ENCODE data around the gene DIP2C.
"Not testable (repeated sequence)": the region's sequence is repeated elsewhere in the genome, so short reads cannot be mapped to it uniquely, and the experiment has no call there.

DIP2C gene

DNA sequence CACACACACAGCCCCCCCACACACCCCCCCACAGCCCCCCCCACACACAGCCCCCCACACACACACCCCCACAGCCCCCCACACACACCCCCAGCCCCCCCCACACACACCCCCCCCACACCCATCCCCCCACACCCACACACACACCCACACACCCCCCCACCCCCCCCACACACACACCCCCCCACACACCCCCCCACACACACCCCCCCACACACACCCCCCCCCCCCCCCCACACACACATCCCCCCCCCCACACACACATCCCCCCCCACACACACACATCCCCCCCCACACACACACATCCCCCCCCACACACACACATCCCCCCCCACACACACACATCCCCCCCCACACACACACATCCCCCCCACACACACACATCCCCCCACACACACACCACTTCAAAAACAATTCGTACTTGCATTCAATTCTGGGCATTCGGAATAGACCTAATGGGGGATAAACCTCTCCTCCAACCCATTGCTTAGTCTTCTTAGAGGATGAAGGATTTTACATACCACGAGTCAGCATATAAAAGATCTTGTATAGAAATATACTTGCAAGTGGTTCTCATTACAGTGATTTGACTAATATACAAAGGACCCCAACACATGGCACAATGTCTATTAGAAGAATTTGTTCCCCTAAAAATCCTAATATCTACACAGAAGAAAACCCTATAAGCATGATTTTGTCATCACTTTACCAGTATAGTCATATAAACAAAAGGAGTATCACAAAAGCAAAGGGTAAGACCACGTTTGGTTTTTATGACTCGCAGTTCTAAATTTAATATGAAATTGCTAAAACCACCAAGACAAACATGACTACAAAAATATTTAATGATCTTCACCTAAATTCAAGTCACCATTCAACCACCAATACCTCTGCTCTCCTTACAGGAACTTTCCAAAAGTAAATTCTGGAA lies 80.9 kb downstream of the DIP2C start:
- DNase-seq = no peak

DNA sequence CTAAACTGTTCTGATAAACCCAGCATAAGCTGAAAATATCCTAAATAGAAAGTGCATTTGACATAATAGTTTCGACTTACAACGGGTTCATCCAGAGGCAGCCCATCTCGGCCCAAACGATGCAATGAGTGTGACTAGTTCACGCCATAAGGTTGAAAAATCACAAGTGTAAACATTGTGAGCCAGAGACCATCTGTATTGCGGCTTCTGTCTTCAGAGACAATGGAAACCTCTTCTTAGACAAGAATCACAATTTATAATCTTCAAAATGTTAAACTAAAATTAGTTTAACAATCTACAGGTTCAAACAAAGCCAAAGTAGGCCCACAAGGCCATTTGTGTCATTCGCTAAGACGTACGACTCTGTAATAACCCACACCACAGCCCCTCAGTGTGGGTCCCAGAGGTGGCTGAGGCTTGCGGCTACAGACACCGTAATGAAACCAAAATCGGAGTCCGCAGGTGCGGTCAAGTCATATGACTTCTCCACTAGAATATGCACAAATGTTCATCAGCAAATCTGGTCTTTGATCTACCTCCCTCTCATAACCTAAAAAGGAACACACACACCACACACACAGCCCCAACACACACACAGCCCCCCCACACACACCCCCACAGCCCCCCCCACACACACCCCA lies 81.8 kb downstream of the DIP2C start:
- DNase-seq = no peak

DNA sequence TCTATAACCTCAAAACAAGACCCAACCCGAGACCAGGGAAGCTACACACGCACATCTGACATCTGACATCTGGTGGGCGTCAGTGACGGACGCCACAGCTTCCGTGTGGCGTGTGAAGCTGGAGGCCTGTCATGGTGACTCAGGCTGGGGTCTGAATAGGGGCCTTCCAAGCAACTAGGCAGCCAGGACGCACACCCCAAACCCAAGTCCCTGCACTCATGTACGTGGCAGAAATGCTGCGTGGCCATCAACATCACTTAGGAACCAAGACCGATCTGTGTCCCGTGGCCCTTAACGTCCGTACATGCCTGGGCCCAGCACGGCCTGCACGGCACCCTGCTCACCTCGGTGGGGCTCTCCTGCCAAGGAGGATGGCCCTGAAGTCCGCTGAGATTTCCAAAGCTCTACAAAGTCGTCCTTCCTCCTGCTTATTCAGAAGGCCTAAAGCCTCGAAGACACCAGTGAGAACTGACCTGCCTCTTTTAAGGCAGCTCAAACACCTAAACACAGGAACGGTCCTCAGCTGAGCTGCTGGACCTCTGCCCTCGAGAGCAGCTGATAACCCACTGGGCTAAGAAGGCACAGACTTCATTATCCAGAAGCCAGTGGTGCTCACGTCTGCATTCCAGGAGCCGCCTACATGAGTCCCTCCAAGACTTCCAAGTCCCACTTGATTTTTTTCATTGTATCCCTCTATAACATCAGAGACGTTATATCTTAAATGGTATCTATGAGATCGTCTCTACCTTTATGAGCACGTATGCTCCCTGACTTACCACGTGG lies 82.5 kb downstream of the DIP2C start:
- DNase-seq = no peak

DNA sequence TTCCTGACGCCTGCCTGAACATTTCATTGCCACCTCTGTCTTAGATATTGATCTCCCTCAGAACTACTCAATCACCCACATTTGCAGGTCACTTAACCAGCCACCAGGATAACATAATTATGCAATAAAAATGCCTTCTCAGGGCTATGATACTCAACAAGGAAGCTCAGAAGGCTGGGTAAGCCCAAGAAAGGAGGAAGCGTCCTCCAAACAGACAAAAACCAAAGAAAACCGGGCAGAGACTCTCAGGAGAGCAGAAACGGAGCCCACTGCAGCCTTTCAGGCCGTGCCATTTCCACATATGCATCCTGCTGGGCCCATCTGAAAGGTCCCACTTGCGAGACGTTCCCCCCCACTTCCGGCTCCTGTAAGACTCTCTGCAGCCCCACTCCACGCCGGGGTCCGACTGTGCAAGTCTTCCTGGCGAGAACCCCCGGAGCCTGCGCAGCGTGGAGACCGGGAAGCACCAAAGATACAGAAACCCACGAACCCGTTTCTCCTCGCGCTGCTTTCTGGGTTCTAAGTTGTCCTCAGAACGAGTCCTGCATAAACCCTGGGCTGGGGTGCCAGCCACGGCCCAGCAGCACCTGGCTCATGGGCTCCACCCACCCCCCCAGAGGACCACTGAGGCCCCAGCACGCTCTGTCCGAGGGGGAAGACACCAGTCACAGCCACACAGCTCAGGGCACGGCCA lies 83.7 kb downstream of the DIP2C start:
- no peak for DNase-seq

DNA sequence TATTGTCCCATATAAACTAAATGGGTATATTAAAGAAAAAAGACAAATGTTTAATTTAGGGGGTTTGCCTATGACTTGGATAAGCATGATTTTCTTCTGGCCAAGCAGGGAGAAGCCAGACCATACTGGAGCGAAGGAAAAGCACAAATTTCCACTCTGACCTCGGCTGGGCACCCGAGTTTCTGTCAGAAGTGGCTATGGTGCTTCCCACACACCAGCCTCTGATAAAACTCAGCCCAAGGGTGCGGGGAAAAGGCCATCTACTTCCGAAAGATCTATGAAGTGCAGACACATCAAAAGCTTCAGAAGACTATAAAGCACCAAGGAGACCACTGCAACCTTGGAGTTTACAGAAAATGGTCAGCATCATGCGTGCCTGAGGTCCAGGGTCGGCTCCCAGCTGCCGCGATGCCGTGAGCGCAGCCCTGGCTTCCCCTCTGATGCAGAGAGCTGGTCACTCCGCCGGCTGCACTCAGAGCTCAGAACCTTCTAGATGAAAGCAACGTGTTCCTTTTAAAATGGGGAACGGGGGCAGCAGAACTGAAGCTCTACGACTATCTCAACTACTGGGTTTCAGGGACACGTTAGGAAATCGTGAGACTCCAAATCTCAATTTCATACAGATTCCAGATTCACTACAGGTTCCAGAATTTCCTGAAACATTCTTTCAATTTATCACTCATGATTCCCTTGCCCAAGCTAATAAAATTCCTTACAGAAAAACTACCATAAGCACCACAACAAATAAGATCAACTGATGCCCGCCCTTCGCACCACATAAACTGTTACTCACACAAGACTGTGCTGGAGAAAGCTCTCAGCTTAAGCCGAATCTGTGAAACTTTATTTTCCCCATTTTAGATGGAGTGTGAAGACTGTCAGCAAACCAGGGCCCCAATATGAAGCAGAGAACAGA lies 84.5 kb downstream of the DIP2C start:
- DNase-seq = no peak

DNA sequence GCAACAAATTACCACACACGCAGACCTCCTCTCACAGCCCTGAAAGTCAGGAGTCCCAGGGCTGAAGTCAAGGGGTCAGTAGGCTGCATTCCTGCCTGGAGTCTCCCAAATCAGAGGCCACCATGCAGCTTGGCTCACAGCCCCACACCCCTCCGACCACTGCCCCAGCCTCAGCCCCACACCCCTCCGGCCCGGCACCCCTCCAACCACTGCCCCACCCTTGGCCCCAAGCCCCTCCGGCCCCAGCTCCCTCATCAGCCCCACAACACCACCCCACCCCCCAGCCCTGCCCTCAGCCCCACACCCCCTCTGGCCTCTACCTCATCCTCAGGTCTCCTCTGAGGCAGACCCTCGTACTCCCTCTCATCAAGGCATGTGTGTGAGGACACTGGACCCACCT lies 85.7 kb downstream of the DIP2C start:
- no peak for DNase-seq

DNA sequence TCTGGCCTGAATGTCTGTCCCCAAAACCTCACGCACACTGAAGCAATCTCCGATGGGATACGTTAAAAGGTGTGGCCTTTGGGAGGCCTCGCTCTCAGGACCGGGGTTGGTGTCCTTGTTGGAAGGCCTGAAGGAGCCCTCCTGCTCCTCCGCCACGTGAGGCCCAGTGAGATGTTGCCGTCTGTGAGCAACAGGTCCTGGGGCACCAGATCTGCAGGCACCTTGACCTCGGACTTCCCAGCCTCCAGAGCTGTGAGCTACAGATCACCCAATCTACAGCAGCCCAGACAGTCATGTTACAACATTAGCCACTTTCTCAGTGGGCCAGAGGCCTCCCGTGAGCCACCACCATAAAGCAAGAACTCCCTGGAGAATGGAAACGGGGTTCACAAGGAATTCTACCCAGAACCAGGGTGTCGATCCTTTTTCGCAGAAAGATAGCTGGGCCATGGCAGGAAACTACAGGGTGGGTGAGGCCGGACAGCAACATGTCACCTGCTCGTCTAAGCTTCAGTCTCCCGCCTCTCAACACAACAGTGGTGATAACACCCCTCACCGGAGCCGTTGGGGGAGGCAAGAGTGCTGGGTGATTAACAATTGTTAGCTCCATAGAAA lies 87.0 kb downstream of the DIP2C start:
- no peak for DNase-seq

DNA sequence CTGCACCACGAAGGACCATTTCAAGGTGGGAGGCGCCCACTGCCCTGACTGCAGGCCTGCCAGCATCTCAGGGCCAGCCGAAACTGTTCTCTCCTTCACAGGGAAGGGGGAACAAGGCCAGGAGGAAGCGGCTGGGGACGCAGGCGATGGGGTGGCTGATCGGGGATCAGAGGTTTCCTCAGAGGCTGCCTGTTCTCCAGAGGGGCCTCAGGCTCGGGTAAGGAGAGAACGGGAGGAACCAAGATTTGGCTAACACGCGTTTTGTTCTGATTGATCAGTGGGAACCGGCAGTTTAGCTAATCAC lies 87.9 kb downstream of the DIP2C start:
- no peak for DNase-seq

DNA sequence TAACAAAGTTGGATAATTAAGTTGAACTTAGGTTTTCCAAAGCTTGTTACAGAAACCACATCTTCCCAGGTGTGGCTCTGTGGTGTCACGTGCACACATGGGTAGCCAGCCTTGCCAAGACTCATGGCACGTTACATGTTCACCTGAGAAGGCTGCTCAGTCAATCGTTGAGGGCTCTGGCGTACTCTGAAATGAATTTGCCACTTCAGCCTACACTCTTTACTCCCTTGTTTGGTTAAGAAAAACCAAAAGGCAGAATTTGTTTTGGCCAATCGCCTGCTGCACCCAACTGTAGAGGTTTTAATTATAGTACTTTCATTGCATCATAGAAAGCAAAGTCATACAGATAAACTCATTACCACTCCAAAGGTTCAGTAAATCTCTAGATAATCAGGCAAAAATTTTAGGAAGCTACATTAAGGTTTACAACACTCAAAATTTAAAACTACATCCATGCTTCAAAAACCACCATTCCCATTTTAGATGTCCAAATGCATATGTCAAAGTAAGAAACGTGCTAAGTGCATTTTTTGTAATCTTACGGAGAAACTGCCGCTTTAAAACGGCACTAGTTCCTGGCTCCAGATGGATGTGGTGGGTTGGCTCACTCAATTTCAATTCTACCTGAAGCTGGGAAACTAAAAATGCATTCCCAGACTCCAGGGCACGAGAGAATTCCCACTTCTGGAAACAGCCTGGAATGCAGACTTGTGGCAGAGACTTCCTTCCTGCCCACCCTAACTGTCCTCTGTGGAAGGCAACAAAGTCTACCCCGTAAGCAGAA lies 88.4 kb downstream of the DIP2C start:
- DNase-seq = no peak

DNA sequence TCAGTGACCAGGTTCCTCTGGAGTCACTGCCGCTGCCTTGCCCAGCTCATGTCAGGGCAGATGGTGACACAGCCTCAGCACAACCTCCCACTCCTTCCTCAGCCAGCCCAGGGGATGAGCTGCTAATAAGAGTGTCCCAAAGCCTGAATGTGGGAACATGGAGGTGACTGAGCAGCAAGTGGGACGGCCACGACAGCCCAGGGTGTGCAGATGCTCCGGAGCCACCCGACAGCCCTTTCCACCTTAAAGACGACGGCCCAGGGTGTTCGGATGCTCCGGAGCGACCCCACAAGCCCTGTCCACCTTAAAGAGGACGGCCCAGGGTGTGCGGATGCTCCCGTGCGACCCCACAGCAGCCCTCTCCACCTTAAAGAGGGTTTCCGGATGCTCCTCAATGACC lies 89.2 kb downstream of the DIP2C start:
- no peak for DNase-seq

DNA sequence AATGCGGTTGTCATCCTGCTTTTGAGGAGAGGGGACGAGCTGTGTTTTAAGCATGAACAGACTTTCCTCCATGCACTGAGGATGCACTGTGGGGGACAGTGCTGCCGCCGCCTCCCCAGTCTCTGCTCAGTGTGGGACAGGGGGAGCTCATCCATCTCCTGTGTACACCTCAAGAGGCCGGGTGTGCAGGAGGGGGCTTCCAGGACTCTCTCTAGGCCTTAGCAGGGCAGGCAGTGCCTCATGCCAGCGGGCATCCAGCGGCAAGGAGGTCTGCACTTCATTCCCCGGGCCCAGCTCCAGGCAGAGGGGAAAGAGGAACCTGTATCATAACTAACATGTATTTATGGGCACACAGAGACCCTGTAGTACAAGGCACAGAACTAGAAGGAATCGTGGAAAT lies 89.7 kb downstream of the DIP2C start:
- DNase-seq = no peak

DNA sequence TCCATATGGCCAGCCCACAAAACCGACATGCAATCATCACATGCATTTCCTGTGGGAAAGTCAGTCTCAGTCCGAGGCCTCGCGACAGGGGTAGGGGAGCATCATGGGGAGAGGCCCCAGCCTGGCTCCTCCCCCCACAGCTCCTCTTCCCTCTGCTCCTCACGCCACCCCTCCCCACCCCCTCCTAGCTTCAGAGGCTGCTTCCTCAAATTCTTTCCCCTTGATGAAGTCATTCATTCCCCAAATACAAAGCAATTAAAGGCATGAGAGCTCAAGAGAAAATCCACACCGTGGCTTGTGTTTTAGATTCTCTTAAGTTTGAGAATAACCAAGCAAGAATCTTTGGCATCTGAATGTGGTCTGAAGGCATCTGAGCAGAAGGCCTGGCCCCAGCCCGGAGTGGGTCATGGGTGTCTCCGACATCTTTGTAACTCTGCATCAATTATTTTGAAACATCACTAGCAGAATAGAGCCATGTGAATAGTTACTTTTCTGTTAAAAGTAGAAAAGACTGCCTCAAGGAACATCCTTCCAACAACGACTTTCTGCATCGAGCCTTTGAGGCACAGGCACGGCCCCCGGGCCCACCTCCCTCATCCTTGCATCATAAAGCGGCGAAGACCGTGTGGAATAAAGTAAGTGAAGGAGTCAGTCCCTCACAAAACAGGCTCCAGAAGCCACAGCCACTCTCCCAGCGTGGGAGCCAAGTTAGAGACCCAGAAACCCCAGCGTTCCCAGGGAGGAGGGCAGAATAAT lies 90.9 kb downstream of the DIP2C start:
- no peak for DNase-seq

DNA sequence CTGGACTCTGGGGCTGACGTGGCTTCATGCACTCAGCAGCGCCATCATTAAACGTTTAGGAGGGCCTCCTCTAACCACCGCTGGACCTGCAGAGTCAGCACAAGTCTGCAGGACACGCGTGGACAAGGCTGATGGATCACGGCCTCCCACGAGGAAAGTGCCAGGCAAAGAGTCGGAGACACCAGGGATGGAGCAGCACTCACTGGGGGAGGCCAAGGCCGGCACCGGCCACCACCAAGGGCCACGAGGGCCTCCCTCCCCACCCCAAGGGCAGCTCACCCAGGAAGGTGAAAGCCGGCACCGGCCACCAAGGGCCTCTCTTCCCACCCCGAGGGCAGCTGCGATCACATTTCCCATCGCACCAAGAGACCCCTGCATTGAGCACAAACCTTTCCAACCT lies 91.5 kb downstream of the DIP2C start:
- DNase-seq = no peak

DNA sequence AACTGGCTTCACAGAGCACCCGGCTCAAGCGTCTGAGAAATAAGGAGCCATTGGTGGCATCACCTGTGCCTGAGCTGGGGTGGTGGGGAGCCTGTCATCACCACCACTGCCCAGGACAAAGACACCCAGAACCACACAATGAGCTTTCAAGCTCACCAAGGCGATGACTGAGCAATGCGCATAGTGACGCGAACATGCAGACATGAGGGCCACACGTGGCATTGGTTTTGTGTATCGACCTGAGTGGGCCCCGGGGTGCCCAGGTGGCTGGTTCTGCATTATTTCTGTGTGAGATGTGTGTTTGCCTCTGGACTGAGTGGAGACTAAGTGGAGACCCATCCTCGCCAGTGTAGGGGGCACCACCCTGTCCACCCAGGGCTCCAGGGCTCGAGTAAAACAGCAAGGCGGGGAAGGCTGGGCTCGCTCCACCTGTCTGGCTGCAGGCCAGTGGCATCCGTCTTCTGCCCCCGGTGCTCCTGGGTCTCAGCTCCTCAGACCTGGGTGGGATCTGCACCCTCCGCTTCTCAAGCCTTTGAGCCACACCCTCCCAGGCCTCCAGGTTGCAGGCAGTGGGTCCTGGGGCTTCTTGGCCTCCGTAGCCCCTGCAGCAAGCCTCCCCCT lies 92.6 kb downstream of the DIP2C start:
- DNase-seq = no peak

DNA sequence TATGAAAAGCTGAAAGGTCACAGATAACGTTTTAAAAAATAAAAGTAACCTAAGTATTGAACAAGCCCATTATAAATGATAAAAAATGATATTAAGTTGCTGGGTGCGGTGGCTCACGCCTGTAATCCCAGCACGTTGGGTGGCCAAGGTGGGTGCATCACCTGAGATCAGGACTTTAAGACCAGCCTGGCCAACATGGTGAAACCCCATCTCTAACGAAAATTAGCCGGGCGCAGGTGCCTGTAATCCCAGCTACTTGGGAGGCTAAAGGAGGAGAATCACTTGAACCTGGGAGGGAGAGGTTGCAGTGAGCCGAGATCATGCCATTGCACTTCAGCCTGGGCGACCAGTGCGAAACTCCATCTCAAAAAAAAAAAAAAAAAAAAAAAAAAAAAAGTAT lies 93.3 kb downstream of the DIP2C start:
- not testable (repeated sequence) for DNase-seq

DNA sequence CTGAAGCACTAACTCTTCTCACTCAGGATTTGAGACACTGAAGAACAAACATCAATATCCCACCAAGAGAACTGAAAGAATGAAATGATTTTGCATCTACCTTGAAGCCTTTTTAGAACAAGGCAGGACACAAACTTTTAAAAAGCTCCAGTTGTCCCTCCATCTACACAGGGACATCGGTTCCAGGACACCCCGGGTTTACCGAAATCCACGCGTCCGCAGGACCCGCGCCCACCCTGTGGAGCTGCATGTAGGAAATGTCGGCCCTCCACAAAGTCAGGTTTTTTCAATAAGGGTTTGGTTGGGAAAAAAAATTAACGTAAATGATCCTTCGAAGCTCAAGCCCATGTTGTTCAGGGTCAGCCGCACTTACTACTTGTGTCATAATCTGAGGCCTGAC lies 94.0 kb downstream of the DIP2C start:
- DNase-seq = no peak

DNA sequence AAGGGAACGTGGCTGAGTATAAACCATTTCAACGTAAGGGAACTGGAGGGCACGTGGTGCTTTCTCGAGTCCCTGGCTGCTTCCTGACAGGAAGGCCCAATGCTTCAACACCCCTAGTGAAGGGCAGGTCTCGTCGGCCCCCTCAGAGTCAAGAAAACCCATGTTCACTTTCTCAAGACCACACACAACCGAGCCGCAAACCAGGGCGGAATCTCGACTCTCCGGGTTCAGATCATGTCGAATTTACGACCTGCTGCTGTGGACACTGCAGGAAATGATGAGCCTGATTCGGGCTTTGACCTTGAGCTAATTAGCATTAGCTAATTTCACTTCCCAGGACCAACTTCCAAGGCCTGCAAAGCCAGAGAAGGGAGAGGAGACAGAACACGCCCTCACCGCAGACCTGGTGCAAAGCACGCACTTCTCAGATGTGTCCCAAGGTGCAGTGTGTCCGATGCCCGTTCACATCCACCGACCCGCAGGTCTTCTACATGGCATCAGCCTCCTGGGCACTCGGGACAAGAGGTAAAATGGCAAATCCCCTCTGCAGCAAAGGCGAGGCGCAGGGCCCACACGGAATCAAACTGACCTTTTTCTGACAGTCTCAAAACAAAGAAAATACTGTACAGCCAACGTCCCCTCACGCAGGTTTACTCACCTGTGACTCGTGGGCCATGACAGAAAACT lies 94.7 kb downstream of the DIP2C start:
- DNase-seq = no peak

DNA sequence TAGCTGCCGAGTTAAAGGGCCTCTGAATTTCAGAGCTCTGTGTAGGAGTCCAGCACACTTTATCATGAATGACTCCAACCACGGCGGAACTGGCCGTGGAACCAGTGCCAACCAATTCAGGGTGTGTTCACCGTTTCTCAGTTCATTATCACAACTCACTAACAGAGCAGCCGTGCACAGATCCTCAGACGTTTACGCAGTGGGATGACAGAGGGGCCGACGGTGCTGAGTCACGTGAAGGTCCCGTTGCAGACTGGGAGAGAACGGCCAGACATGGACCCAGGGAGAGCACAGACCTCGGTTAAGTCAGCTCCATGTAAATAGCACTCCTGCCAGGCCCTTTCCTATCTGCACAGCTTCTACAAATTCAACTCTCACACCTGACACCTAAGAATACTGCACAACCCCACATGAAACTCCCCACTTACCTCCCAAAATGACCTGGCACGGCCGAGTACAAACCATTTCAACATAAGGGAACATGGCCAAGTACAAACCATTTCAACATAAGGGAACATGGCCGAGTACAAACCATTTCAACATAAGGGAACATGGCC lies 95.5 kb downstream of the DIP2C start:
- DNase-seq = no peak

DNA sequence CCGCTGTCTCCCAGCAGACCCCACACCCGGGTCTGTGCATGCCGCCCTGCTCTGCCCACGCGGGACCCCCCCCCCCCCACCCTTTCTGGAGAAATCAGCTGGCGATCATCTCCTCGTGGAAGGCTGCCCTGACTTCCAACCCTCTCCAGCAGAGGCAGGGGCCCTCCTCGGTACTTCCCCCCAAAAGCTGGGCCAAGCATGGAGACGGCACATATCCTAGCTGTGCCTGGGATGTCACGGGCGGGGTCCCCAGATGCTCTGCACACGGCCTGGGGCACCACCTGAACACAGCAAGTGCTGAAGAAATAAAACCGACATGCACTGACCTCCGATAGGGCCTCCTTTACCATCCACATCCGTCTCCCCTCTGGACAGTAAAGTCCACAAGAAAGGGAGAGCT lies 96.0 kb downstream of the DIP2C start:
- DNase-seq = no peak

Data from activated CD8-positive, alpha-beta memory T cell treated with anti-CD3 and anti-CD28 coated beads for 24 hours (primary cell).